ENCODE results near the gene PCDHGA2. TPM values are rescaled to one million over a fixed set of nuclear protein-coding genes. Genes with fewer than 3 reads are reported as not detected.
A peak's percentile ranks its signal among the peaks of the same experiment; 100 is the strongest.

Gene PCDHGA2
- total and polyA plus RNA-seq, 9 of the 15 experiments (the other 6 are each of a cell fraction or from before 2014, with no cell fraction given) = 0.07 to 0.27 (median 0.15) TPM; not detected in 2

DNA sequence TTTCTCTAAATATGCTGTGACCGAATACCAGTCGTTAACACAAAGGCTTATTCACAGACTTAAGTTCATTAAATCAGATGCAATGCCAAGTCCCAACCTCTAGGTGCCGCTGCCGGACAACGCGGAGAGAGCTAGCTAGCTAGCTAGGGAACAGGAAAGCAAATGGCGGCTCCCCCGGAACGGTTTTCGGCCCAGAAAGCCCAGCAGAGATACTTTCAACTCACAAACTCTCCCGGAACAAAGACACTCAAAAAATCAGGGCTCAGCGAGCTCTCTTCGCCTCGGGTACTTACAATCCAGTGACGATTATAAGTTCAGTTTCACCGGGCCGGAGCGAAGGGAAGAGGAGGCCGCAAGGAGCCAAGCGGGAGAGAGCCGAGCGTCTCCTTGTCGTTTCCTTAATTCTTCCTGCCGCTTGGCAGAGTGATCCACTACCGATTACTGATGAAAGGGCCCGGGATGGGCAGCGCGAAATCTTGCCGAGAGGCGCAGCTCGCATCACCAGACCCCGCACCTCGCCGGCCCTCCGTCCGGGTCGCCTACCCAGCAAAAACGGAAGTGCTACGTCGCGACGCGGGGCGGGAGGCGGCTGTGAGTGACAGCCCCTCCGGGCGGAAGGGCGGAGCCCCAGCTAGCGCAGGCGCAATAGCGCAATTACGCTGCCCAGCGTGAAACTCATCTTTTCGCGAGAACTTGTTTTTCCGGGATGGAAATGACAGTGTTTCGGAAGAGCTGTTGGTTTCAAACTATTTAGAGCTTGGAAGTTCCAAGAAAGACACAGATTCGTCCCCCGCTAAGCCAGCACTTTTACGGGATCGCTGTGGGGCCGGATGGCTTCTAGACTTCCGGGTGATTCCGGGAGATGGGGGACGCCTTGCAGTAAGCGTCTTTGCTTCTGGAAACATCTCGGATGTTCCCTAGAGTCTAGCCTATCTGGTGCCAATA, 18.1 kb upstream of the PCDHGA2 start, which contains the start of gene TAF7 (continued):
- TF ChIP-seq RERE (CRISPR knock-in tag; IDR thresholded peaks at IDR 0.05; ENCODE audit: borderline replicate concordance) = no peak
- TF ChIP-seq IRF9 (tag; IDR thresholded peaks at IDR 0.05) = no peak
- no peak for TF ChIP-seq DACH1 (IDR thresholded peaks at IDR 0.05; ENCODE audit: partially characterized antibody)
- TF ChIP-seq SRF (CRISPR knock-in tag; IDR thresholded peaks at IDR 0.05) = peak in 1 of 2 experiments; percentile 49; a peak in 1 of 4 replicates
- TF ChIP-seq, protein P1, sequence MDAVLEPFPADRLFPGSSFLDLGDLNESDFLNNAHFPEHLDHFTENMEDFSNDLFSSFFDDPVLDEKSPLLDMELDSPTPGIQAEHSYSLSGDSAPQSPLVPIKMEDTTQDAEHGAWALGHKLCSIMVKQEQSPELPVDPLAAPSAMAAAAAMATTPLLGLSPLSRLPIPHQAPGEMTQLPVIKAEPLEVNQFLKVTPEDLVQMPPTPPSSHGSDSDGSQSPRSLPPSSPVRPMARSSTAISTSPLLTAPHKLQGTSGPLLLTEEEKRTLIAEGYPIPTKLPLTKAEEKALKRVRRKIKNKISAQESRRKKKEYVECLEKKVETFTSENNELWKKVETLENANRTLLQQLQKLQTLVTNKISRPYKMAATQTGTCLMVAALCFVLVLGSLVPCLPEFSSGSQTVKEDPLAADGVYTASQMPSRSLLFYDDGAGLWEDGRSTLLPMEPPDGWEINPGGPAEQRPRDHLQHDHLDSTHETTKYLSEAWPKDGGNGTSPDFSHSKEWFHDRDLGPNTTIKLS (IDR thresholded peaks at IDR 0.05; ENCODE audit: borderline replicate concordance, low read depth) = peak; percentile 82
- TF ChIP-seq ZNF165 (CRISPR knock-in tag; IDR thresholded peaks at IDR 0.05; ENCODE audit: borderline replicate concordance) = no peak
- TF ChIP-seq, protein P2, sequence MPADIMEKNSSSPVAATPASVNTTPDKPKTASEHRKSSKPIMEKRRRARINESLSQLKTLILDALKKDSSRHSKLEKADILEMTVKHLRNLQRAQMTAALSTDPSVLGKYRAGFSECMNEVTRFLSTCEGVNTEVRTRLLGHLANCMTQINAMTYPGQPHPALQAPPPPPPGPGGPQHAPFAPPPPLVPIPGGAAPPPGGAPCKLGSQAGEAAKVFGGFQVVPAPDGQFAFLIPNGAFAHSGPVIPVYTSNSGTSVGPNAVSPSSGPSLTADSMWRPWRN (IDR thresholded peaks at IDR 0.05; ENCODE audit: low read depth) = no peak
- no peak for TF ChIP-seq CBFA2T3 (IDR thresholded peaks at IDR 0.05)
- TF ChIP-seq HEY1 (CRISPR knock-in tag; IDR thresholded peaks at IDR 0.05; ENCODE audit: borderline replicate concordance) = 0 out of 2 replicates have a peak, but pooled peaks have one; percentile 38
- TF ChIP-seq THAP12 (CRISPR knock-in tag; IDR thresholded peaks at IDR 0.05) = peak; percentile 79
- TF ChIP-seq, protein P3, sequence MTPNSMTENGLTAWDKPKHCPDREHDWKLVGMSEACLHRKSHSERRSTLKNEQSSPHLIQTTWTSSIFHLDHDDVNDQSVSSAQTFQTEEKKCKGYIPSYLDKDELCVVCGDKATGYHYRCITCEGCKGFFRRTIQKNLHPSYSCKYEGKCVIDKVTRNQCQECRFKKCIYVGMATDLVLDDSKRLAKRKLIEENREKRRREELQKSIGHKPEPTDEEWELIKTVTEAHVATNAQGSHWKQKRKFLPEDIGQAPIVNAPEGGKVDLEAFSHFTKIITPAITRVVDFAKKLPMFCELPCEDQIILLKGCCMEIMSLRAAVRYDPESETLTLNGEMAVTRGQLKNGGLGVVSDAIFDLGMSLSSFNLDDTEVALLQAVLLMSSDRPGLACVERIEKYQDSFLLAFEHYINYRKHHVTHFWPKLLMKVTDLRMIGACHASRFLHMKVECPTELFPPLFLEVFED (CRISPR knock-in tag; conservative IDR thresholded peaks at IDR 0.05) = no peak
